C1 segment of cervical spinal cord (tissue), 14 donors: ENCODE data around the gene XRCC1.
A peak's percentile ranks its signal among the peaks of the same experiment; 100 is the strongest.
"Not testable (repeated sequence)": the region's sequence is repeated elsewhere in the genome, so short reads cannot be mapped to it uniquely, and the experiment has no call there.

Source experiments
- DNase-seq, 14 donors: peaks; one replicate each; lab custom pipeline; 2025; lab: John Stamatoyannopoulos, UW

The XRCC1 gene

DNA sequence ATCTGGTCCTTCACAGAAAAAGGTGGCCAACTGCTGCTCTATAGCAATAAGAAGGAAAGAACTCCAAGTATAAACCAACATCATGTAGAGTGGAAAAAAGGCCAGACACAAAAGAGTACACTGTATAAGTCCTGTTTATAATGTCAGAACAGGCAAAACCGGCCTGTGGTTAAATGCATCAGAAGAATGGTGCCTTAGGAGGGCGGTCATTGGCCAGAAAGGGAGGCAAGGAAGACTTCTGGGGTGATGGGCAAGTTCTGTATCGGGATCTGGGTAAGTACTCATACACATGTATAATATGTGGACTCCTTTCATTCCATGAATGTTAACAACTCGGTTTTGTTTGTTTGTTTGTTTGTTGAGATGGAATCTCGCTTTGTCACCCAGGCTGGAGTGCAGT lies 52.4 kb downstream of the XRCC1 start:
- DNase-seq, result no peak

DNA sequence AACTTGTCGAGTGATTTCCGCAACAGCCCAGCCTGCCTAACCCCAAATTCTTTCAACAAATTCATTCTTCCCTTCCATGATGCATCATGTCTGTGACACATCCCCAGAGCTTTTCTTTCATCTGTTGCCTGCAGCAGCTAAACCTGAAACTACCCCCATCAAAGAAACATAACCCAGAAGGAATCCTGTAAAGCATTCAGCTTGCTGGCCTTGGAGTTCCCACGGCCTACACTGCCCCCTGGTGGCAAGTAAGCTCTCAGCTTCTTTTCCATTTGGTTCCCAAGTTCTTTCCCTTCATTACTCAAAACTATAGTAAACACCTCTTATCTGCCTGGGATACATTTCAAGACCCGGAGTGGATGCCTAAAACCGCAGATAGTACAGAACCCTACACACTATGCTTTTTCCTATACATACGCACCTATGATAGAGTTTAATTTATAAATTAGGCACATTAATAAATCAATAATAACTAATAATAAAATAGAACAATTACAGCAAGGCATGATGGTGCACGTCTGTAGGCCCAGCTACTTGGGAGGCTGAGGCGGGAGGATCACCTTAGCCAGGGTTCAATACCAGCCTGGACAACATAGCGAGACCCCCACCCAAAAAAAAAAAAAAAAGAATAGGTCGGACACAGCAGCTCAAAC lies 55.8 kb downstream of the XRCC1 start:
- DNase-seq, result peak in 11 of 14 donors; percentile 9 to 78 (median 40)

DNA sequence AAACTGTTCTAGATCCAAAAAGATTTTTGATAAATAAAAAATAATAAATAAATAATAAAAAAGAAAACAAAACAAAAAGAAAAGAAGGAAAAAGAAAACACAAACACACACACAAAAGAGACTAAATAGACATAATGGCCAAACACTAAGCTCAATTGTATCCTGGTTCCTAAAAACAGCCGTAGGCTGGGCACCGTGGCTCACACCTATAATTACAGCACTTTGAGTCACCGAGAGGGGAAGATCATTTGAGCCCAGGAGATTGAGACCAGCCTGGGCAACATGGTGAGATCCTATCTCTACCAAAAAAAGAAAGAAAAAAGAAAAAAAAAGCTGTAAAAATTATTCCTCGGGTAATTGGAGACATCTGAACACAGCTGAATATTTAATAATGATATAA lies 57.3 kb downstream of the XRCC1 start:
- no peak for DNase-seq

DNA sequence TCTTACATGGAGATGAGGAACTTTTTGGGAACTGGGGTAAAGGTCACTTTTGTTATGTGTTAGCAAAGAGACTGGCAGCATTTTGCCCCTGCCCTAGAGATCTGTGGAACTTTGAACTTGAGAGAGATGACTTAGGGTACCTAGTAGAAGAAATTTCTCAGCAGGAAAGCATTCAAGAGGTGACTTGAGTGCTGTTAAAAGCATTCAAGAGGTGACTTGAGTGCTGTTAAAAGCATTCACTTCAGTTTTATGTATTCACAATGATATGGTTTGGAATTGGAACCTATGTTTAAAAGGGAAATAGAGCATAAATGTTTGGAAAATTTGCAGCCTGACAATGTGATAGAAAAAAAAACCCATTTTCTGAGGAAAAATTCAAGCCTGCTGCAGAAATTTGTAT lies 62.9 kb downstream of the XRCC1 start:
- DNase-seq, result not testable (repeated sequence)

DNA sequence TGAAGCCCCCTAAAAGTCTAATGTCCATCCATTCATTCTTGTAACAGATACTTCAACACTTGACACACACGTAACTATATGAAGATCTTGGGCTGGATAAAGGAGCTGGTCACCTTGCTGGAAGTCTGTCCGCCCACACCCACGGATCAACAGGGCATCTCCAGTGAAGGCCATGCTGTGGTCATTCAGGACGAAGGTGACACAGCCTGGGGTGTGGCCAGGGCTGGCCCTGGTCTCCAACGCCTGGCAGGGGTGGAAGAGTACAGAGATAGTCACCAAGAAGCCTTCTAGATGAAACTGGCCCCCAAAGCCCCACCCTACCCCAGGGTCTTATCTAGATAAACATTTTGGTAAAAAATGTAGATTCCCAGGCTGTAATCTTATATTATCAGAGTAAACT lies 64.0 kb downstream of the XRCC1 start:
- no peak for DNase-seq

DNA sequence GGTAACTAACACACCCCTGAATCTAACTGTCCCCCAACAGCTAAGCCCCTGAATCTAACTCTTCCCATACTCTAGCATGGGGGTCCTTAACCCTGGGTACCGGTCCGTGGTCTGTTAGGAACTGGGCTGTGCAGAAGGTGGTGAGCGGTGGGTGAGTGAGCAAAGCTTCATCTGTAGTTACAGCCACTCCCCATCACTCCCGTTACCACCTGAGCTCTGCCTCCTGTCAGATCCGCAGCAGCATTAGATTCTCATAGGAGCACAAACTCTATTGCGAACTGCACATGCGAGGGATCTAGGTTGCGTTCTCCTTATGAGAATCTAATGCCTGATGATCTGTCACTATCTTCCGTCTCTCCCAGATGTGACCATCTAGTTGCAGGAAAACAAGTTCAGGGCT lies 64.6 kb downstream of the XRCC1 start:
- DNase-seq, result no peak

DNA sequence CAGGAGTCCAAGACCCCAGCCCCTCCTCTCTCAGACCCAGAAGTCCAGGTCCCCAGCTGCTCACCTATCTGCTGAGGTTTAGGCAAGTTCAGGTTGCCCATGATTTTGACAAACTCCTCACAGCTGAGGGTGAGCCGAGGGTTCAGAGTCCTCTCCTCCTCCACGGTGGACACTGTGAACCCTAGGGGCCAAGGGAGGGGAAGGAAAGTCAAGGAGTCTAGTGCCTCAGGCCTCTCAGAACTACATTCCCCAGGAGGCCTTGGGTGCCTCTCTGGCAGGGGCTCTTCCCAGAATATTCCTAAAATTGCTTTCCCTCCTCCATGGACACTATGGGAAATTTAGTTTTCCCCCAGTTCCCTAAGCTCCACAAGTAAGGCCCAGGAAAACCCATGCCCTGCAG lies 67.4 kb downstream of the XRCC1 start:
- no peak for DNase-seq

DNA sequence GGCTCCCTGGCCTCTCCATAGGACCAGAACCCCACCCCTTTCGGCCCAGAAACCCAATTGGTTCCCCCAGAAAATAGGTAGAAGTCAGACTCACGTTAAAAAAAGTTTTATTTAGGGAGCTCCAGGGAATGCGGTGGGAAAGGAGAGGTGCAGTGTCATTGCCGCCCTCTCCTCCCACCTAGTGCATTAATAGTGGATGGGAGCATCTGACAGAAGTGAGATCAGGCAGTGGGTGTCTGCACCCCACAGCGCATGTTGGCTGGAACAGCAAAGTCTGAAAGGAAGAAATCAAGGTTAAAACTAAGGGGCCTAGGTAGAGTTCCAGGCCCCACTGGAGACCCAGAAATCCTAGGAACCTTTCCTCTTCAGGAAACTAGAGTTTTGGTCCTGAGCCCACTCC lies 68.7 kb downstream of the XRCC1 start:
- DNase-seq, result no peak

DNA sequence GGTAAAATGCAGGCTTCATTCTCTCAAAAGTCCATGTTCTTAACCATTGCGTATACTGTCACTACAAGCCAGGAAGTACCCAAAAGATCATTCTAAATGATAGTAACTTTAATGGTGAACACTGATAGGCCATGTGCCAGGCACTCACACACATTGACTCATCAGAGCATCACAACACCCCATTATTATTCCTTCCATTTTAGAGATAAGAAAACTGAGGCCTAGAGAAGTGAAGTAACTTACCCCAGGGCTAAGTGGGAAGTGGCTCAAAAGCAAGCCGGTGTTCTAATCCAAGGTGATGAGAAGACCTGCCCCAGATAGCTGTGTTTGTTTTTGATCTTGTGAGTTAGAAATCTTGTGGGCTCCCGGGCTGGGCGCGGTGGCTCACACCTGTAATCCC lies 69.4 kb downstream of the XRCC1 start:
- DNase-seq, result no peak

DNA sequence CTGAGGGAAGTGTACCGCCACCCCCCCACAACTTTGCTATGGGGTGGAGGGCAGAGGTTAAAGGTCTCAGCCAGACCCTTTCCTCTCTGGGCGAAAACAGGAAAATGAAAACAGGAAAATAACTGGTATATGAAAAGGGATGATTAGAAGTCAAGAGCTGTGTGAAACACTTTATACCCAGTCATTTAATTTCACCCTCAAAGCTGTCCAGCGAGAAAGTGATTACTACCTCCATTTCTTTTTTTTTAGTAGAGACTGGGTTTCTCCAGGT lies 70.2 kb downstream of the XRCC1 start:
- no peak for DNase-seq

DNA sequence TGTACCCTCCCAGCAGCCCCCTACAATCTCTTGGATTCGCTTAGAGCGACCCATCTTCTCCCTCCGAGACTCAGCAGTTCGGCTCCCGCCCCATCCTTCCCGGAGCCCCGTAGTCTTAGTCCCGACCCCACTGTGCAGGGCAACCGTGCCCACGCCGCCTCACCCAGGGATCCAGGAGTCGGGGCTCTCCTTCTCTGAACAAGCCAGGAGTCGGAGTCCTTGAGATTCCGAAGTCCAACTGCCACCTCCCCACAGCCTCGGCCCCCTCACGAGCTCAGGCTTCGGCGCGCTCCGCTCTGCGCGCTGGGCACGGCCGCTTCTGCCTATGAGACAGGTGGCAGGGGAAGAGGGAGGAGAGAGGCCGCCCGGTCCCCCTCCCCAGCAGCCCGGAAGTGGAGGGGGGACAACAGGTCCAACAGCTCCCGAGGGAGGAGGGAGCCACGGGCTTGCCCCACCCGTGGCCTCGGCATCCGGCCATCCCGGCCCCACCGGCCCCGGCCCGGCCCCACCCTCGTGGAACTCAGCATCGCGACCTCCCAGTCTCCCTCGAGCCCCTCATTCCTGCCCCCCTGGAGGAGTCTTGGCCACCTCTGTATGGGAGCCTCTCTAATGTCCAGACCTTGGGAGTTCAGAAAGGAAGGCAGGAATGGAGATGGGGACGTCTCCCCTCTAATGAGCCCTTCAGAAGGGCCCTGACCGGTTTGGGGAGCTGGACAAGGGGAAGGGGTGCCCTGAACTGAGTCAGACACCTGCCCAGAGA lies 70.7 kb downstream of the XRCC1 start, which contains the start of gene PHLDB3:
PHLDB3 (minus strand) TSS at position 321 of the 760 bp plus-strand sequence. CDS start 628 bp downstream, outside the sequence.
- DNase-seq, result peak in 6 of 14 donors; percentile 1 to 65 (median 49)

DNA sequence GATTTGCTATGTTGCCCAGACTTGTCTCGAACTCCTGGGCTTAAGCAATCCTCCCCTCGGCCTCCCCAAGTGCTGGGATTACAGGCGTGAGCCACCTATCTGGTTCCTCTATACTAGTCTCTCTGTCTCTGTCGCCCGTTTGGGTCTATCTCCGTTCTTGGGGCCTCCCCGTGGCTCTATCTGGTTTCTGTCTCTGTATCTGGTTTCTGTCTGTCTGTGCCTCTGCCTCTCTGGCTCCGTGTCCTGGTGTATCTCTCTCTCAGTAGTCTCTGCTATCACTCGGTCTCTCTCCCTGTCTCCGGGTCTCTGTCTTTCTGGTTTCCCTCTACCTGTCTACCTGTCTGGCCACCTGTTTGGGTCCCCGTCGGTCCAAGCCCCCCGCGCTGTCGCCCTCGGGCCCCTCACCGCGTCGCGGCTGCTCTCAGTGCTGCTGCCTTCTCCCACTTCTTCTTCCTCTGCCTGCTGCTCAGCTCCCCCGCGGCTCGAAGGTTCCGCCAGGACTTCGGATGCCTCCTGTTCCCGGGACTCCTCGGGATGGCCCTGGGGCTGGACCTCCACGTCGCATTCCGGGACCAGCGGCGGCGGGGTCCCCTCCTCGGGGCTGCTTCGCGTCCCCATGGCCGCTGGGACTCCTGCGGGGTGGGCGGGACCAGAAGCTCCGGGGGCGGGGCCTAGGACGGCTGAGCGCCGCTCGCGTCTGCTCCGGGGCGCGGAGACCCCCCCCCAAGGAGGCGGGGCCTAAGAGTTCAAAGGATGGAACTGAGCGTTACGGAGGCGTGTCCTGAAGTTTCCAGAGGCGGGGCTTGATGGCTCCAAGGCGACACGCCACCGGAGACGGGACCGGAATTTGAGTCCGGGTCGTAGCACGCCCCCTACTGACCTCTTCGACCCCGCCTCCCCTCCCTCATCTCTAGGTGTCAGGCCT lies 71.6 kb downstream of the XRCC1 start:
- DNase-seq, result peak; percentile 10 to 89 (median 82)

DNA sequence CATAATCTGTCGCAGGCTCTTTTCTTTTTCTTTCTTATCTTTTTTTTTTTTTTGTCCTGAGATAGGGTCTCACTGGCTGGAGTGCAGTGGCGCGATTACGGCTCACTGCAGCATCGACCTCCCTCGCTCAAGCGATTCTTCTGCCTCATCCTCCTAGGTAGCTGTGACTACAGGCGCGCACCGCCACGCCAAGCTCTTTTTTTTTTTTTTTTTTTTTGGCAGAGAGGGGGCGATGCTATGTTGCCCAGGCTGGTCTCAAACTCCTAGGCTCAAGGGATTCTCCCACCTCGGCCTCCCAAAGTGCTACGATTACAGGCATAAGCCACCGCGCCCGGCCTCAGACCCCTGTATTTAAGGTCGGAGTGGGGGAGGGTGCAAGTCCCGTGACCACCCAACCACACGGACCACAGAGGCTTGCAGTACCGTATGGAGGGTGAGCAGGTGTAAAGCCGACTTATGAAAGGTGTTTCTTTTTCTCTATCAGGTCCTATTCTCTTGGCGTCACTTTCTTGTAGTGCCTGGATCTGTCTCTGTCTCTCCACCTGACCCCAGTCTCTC lies 72.8 kb downstream of the XRCC1 start:
- no peak for DNase-seq

DNA sequence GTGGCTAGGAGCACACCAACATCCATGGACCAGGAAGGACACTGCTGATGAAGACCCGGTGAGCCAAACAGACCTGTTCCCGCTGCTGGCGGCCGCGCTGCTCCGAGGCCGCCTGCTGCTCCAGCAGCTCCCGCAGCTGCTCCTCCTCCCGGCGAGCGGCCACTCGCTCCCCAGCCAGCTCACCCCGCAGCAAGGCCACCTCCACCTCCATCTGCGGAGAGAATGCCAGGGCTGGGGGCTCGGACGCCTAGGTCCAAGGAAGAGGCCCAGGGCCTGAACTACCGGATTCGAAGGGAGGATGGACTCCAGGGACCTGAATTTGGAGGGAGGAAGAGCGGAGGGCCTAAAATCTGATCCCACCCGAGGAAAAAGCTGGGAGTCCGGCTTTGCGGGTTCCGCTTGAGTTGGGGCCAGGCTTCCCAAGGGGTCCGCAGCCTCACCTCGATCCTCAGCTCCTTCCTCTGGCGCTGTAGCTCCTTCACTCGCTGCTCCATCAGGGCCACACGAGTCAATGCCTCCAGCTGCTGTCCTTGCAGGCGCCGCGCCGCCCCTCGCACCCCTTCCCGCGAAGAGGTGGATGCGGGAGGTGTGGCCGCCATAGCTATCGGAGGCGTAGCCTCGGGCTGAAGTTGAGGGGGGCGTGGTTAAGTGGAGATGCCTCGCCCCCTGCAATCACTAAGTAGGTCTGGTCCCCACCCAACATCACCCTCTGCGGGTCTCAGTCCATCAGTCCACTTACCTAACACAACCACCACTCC lies 73.5 kb downstream of the XRCC1 start:
- DNase-seq, result no peak

DNA sequence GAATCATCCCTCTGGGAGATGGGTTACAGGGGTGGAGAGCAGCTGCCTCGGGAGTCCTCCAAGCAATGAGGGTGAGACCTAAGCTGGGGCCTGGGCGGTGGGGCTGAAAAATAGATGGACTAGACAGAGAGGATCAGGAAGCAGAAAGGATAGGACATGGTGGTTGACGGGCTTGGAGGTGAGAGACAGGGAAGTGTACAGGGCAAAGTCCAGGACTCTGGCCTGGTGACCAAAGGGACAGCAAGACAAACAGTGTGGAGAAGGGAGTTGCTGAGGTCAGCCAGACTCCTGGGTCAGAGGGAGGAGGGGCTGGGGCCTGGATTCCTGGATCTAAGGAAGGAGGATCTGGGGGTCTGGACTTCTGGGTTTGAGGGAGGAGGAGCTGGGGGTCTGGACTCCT lies 76.3 kb downstream of the XRCC1 start:
- no peak for DNase-seq

DNA sequence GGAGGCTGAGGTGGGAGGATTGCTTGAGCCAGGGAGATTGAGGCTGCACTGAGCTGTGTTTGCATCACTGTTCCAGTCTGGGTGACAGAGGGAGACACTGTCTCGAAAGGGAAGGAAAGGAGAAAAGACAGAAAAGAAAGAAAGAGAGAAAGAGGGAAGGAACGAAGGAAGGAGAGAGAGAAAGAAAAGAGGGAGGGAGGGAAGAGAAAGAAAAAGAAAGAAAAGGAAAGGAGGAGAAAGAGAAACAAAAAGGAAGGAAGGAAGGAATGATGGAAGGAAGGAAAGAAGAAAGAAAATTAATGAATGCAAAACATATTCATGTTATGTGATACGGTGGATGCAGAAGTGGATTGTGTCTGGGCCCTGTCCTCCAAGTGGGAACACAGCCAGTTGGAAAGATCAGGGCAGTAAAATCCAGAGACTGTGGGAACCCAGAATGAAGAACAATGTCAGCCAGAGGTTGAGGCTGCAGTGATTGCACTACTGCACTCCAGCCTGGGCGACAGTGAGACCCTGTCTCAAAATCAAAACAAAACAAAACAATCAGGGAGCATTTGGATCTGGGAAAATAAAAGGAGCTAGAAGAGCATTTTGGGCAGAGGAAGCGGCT lies 77.0 kb downstream of the XRCC1 start:
- no peak for DNase-seq

DNA sequence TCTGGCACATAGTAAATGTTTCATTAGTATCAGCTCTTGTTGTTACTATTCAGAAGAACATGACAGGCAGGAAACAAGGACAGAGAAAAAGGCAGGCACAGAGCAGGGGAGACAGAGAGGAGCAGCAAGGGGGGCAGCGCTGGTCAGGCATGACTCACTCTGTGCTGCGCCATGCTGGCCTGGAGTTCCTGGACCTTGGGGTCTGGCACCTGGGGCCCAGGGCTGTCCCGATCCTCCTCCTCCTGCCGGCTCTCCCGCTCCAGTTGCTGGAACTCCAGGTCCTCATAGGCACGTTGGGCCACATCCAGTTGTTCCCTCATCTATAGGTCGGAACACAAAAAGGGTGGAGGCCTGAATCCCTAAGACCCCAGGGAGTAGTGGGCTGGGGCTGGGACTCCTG lies 78.4 kb downstream of the XRCC1 start:
- DNase-seq, result no peak

DNA sequence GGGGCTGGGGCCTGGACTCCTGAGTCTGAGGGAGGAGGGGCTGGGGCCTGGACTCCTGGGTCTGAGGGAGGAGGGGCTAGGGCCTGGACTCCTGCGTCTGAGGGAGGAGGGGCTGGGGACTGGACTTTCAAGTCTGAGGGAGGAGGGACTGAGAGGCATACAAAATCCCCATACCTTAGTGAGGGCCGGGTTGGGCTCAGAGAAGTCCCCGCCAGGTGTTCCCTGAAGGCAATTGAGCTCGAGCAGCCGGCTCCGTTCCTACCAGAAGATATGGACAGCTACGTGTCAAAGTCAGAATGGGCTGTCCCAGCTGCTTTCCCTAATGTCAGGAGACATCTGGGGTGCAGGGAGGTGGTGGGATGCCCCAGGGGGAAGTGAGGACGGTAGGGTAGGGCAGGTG lies 80.2 kb downstream of the XRCC1 start:
- DNase-seq, result no peak
